ENCODE data around the gene NLN.

Gene NLN

DNA sequence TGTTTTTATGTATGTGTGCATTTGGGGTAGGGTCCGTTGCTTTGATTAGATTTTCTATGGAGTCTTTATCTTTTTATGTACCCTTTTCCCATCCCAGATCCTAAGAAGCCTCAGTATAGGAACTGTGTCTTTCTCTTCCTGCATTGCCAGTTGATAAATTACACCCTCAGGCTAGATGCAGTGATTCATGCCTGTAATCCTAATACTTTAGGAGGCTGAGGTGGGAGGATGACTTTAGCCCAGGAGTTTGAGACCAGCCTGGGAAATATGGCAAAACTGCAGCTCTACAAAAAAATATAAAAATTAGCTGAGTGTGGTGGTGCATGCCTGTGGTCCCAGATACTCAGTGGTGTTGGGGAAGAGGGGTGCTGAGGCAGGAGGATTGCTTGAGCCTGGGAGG is 40.2 kb downstream of the NLN start:
- in situ Hi-C loops (cut with HindIII; ENCODE audit: low sequenced_read_pairs): no loop called here
- DNase-seq (ENCODE audit: low read depth, low spot score): no peak
- H3K4me3 ChIP-seq (ENCODE audit: low read depth, low read length): no peak overlapping the region
- TF ChIP-seq, protein P1, sequence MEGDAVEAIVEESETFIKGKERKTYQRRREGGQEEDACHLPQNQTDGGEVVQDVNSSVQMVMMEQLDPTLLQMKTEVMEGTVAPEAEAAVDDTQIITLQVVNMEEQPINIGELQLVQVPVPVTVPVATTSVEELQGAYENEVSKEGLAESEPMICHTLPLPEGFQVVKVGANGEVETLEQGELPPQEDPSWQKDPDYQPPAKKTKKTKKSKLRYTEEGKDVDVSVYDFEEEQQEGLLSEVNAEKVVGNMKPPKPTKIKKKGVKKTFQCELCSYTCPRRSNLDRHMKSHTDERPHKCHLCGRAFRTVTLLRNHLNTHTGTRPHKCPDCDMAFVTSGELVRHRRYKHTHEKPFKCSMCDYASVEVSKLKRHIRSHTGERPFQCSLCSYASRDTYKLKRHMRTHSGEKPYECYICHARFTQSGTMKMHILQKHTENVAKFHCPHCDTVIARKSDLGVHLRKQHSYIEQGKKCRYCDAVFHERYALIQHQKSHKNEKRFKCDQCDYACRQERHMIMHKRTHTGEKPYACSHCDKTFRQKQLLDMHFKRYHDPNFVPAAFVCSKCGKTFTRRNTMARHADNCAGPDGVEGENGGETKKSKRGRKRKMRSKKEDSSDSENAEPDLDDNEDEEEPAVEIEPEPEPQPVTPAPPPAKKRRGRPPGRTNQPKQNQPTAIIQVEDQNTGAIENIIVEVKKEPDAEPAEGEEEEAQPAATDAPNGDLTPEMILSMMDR (IDR thresholded peaks at IDR 0.05; ENCODE audit: low read depth, low read length): no peak

DNA sequence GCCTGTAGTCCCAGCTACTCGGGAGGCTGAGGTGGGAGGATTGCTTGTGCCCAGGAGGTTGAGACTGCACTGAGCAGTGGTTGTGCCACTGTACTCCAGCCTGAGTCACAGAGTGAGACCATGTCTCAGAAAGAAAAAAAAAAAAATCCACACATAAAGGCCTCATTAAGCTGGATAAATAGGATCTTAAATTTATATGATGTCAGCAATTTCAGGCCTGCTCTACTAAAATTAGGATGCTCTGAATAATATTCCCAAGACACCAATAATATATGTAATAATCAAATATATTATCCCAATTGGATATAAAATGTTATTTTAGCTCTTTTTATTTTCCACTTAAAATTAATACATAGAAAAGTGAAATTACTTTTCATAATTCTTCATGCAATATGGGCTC is 43.6 kb downstream of the NLN start:
- in situ Hi-C loops (cut with HindIII; ENCODE audit: low sequenced_read_pairs): no loop called here
- no peak overlapping the region for H3K4me3 ChIP-seq (ENCODE audit: low read depth, low read length)
- DNase-seq (ENCODE audit: low read depth, low spot score): no peak
- TF ChIP-seq, protein P1 (IDR thresholded peaks at IDR 0.05; ENCODE audit: low read depth, low read length): no peak

DNA sequence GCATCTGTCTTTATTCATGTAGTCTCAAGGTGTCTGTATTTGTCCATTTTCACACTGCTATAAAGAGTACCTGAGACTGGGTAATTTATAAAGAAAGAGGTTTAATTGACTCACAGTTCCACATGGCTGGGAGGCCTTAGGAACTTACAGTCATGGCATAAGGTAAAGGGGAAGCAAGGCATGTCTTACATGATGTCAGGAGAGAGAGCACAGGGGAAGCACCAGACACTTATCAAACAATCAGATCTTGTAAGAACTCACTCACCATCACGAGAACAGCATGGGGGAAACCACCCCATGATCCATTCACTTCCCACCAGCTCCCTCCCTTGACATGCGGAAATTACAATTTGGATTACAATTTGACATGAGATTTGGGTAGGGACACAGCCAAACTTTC is 44.2 kb downstream of the NLN start:
- H3K4me3 ChIP-seq (ENCODE audit: low read depth, low read length): no peak overlapping the region
- in situ Hi-C loops (cut with HindIII; ENCODE audit: low sequenced_read_pairs): no loop called here
- DNase-seq (ENCODE audit: low read depth, low spot score): no peak
- TF ChIP-seq, protein P1 (IDR thresholded peaks at IDR 0.05; ENCODE audit: low read depth, low read length): no peak

DNA sequence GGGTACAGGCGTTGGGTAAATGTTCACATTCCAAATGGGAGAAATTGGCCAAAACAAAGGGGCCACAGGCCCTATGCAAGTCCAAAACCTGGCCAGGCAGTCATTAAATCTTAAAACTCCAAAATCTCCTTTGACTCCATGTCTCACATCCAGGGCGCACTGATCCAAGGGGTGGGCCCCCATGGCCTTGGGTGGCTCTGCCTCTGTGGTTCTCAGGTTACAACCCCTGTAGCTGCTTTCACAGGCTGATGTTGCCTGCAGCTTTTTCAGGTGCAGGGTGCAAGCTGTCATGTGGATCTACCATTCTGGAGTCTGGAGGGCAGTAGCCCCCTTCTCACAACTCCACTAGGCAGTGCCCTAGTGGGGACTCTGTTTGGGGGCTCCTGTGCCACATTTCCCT is 44.8 kb downstream of the NLN start:
- in situ Hi-C loops (cut with HindIII; ENCODE audit: low sequenced_read_pairs): no loop called here
- TF ChIP-seq, protein P1 (IDR thresholded peaks at IDR 0.05; ENCODE audit: low read depth, low read length): no peak

DNA sequence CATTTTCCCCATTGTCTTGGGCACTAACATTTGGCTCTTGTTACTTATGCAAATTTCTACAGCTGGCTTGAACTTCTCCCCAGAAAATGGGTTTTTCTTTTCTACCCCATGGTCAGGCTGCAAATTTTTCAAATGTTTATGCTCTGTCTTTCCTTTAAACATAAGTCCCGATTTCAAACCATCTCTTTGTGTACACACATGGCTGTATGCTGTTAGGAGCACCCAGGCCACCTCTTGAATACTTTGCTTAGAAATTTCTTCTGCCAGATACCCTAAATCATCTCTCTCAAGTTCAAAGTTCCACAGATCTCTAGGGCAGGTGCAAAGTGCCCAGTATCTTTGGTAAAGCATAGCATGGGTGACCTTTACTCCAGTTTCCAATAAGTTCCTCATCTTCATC is 45.6 kb downstream of the NLN start:
- in situ Hi-C loops (cut with HindIII; ENCODE audit: low sequenced_read_pairs): no loop called here
- DNase-seq (ENCODE audit: low read depth, low spot score): no peak
- TF ChIP-seq, protein P1 (IDR thresholded peaks at IDR 0.05; ENCODE audit: low read depth, low read length): no peak

More for the DNA sequence above, 44.8 kb downstream of the NLN start:
- no peak overlapping the region for H3K4me3 ChIP-seq (ENCODE audit: low read depth, low read length)
- no peak for DNase-seq (ENCODE audit: low read depth, low spot score)

DNA sequence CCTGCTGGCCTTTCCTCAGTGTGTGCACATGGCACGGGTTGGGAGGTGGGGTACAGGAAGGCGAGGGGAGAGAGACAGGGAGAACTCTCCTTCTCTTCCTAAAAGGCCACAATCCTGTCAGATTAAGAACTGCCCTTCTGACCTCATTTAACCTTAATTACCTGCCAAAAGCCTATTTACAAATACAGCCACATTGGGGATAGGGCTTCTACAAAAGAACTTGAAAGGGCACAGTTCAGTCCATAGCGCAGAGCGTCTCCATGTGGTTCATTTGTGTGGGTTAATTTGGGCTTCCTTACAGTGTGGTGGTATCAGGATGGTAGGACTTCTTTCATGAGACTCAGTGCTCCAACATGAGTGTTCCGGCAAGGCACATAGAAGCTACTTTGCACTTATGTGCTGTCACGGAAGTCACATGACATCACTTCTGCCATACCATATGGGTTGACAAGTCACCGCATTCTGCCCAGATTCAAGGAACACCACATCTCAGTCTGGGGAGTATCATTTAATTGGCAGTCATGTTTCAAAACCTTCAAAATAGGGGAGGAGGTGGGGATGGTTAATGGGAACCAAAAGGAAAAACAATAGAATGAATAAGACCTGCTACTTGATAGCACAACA is 46.8 kb downstream of the NLN start:
- H3K4me3 ChIP-seq (ENCODE audit: low read depth, low read length): no peak overlapping the region
- no peak for DNase-seq (ENCODE audit: low read depth, low spot score)
- in situ Hi-C loops (cut with HindIII; ENCODE audit: low sequenced_read_pairs): no loop called here
- TF ChIP-seq, protein P1 (IDR thresholded peaks at IDR 0.05; ENCODE audit: low read depth, low read length): no peak

More for the DNA sequence above, 45.6 kb downstream of the NLN start:
- no peak overlapping the region for H3K4me3 ChIP-seq (ENCODE audit: low read depth, low read length)

Data from astrocyte of the spinal cord (primary cell).